Activated CD4-positive, alpha-beta T cell treated with anti-CD3 and anti-CD28 coated beads, Interleukin-2, amount 50 U/mL, for 4 hours (primary cell): ENCODE results near the gene WWOX.

Experiments
- DNase-seq, 2 experiments: peaks; one replicate each; pipeline ENCODE4 v3.0.0-alpha.2; 2020

The WWOX gene

DNA sequence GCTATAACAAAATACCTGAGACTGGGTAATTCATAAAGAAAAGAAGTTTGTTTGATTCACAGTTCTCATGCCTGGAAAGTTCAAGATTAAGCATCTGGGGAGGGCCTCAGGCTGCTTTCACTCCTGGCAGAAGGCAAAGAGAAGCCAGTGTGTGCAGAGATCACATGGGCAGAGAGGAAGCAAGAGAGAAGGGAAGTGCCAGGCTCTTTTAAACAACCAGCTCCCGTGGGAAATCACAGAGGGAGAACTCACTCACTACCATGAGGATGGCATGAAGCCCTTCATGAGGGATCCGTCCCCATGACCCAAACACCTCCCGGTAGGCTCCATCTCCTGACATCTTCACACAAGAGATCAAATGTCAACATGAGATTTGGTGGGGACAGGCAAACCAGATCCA is 999.5 kb downstream of the WWOX start:
- DNase-seq: no peak

DNA sequence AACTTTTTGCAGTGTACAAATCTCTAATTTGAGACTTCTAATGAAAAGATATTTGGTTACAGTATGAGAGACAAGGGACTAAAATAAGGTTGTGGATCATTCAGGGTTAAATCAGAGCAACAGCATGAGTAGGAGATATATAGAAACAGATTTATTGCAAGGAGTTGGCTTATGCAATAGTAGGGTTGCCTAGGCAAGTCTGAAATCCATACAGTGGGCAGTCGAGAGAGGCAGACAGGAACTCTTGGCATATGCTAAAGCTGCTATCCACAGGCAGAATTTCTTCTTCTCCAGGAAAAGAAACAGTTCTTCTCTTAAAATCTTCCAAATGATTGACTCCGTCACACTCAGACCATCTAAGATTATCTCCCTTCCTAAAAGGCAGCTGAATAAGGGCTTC is 1000.3 kb downstream of the WWOX start:
- no peak for DNase-seq

DNA sequence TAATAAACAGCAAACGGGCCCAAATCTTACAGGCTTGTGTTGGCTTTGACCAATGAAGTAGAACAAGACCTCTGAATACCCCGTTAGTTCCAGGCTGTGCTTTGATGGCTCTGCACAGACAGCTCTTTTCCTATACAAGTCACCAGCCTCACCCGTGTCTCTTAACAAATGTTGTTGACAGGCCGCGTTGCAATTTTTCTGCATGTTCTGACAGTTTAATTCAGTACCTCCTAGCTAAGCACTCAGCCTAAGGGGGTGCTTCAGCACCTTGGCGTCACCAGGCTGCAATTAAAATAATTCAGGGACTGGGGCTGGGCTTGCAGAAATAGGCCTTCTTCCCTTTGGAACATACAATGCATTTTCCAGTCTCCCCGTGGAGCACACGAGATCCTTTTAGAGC is 1001.0 kb downstream of the WWOX start:
- no peak for DNase-seq

DNA sequence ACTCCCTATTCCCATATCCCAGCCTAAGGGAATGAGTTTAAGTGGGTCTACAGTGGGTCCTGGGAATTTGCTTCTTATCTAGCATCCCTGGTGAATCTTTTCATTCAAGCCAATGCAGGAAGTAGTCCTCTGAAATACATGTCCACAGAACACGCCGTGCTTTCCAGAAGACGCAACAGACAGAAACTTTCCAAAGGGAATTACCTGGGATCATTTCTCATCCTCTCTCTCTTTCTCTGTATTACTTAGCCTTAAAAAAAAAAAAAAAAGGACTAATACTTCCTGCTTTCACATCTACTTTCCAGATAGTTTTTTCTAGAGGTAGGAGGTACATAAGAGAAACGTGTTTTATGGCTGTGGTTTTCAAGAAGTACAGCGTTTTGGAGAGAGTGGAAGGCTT is 1002.0 kb downstream of the WWOX start:
- no peak for DNase-seq

DNA sequence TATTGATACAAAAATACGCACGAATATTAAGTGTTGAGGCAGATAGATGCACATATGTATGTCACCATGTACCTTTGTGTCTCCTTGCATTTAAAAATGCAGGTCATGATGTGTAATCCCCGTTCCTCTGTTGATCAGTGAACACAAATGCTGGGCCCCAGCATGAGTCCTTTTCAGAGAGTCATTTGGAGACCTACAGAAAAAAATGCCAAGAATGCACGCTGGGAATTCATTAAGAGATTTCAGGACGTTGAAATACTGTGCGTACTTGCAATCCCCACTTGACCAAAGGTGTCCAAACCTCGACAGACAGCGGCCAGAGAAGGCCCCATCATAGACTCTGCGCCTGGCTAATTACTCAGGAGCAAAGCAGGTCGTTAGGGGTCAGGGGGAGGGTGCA is 1005.1 kb downstream of the WWOX start:
- DNase-seq: no peak

DNA sequence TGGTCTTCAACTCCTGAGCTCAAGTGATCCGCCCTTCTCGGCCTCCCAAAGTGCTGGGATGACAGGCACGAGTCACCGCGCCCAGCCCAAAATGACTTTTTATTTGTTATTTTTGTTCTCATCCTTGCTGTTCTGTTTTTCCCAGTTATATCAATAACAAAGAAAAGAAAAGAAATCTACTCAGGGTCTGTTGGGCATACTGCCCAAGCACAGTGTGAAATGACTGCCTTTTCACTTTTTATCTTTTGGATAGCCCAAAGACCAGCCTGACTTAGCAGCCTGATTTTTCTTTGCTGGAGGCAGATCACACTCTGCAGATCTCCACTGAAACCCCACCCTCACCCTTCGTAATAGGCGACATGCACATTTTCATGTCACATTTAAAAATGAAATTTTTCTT is 1007.8 kb downstream of the WWOX start:
- no peak for DNase-seq

DNA sequence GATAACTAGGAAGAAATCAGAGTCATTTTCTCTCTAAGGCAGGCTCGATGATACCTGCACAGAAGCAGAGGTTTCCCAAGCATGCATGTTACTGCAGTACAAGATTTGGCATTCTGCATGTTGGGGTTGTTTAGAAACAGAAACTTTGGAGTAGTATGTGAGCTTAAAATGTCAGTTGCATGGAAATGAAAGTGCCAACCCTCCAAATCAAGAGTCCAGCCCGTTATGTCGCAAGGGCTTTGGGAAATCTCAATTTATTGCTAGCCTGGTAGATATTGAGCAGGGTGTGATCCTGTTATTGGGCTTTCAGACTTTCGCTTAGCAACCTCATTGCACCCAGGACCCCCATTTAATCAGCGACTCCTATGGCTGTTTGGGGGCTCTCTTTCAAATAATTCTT is 1010.3 kb downstream of the WWOX start:
- no peak for DNase-seq

DNA sequence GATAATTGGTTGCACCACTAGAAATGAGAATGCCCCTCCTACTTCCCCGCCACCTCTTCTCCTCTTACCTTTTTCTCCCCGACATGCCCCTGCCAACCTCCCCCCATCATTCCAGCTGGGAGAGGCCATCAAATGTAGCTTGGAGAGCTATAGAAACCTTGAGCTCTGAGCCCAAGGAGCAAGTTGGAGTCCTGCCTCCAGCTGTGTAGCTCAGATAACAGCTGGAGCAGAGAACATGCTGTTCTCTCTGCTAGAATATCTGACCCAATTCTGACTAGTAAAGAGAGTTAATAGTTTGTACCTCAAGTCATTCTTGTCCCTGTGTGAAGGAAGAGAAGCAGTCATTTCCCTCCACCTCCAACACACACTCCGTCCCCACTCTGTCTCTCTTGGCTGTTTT is 1010.8 kb downstream of the WWOX start:
- DNase-seq: no peak

DNA sequence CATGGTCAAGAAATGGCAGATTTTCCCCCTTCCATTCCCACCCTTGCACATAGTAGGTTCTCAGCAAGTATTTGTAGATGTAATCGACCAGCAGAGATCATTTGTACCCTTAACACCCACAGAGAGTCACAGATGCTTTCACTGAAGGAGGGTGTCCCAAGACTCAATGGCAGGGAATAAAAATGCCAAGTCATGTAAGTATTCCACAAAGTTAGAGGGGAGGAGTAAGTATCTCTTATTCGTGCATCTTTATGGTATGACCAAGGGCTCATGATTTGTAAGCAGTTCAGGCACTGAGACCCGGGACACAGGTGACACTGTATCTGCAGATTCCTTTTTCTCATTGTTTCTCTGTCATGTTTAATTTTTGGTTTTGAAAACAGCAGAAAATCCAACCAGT is 1011.5 kb downstream of the WWOX start:
- DNase-seq: no peak

DNA sequence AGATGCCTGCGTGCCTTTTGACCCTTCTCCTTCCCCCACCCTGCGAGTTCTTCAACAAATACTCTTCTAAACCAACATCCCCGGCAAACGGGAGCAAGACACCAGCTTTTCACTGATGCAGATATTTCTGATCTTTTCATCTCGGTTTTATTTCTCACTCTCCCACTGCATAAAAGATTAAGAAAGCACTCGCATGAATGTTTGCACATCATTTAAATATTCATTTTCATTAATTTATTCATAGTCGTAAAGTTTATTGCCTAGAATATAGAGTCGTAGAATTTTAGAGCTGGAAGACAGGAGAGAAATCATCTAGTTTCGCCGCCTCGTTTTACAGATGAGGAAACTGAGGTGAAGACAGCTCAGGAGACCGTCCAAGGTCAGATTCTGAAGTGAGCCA is 1013.0 kb downstream of the WWOX start:
- no peak for DNase-seq

DNA sequence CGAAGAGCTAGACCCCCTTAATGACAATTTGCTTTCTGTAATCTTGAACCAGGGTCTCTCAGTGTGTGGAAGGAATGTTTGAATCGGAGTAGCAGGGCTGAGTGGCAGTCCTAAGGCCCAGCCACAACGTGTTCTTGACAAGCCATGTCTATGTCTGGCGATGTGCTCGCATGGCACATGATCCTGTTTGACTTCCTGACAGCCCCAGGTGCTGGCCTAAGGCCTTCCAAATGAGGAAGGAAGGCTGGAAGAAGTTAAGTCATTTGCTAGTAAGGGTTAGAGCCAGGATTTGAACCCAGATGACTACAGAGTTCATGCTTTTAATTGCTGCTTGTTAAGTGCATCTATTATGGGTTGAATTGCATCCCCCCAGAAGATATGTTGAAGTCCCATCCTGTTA is 1014.4 kb downstream of the WWOX start:
- DNase-seq: no peak

DNA sequence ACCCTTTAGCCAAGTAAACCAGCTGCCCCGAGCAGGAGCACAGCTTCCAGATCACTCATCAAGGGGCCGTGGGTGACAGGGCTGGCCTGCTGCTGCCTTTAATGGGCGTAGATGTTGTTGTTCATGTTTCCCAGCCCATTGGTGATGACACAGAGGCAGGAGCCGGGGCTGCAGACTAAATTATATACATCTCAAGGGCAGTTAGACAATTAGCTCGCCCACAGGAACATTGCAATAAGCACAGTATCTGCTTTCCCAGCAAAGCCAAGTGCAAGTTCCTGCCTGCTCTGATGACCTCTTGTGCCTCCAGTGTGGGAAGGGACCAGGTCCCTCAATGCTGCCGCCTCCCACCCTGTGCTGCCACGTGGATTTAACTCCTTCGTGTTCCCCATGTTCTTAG is 1015.3 kb downstream of the WWOX start:
- no peak for DNase-seq

DNA sequence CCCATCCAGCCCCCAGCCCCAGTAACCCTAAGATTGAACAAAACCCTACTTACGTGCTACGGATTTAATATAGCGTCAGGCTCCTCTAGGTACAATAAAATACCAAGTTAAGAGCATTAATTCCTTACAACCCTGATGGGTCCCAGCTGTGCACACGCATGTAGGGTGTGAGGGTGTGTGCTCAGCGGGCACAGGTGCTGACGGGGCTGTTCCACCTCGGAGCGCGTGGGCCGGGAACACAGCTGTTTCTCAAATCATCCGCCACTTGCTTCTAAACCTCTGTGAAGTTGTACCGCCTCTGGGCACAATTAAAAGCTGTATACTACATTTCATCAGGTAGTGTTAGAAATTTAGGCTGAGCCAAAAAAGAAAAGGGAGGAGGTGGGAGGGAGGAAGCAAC is 1022.5 kb downstream of the WWOX start:
- DNase-seq: no peak

DNA sequence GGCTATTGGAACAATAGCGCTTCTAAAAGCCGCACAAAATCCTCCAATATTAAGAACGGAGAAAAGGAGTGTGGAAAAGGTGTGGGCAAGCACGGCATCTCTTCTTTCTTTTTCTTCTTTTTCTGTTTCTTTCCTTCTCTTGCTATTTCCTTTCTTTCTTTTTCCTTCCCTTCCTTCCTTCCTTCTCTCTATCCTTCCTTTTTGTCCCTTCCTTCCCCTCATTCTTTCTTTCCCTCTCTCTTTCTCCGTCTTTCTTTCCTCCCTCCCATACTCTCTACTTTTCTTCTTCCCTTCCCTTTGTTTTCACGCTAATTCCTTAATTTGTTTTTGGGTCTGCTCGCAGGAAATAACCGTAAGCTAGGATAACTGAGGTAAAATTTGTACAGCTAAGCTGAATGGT is 1022.9 kb downstream of the WWOX start:
- DNase-seq: no peak

DNA sequence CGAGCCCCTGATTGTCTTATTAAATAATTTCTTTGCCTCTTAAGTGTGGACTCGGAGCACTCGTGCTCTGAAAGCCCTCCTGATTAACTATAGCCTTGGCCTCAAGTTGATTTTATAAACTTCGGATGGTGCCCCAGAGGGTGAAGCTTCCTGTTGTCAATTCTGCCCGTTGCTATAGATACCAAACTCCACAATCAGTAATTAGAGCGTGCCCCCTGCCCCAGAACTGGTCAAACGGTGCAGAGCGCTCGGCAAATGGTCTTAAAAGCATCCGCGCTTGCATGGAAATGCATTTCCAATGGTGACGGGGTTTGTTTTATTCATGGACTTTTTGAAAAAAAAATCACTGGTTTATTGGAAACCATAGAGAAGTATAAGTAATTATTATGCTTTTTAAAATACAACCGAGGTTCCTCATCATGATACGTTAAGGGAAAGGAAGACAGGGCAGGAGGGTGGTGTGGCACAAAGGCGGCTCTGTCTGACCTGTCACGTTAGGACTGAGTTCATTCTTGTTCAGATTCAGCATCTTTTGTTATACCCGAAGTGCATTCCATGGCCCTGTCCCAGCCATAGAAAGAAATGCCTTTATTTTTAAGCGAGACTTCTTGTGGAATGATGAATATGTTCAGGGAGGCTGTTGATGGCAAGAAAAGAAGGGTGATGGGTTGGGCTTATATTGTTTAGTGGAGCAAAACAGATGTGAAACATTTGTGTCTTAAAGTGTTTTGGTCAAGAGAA is 1024.7 kb downstream of the WWOX start:
- no peak for DNase-seq

DNA sequence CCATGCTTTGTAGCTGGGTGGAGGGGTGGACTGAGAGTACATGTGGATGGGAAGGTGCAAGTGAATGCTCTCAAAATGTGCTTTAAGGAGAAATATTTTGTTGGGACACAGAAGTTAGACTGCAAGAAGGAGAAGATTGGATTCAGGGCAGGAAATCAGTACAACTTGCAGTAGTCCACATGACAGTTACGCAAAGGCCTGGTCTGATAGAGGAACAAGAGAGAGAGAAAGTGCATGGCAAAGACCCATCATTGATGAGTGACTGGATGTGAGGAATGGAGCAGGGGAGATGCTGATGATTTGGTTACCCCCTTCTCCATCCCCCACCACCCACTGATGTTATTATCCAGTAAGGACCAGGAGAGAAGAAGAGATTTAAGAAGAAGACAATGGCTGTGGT is 1028.3 kb downstream of the WWOX start:
- no peak for DNase-seq

DNA sequence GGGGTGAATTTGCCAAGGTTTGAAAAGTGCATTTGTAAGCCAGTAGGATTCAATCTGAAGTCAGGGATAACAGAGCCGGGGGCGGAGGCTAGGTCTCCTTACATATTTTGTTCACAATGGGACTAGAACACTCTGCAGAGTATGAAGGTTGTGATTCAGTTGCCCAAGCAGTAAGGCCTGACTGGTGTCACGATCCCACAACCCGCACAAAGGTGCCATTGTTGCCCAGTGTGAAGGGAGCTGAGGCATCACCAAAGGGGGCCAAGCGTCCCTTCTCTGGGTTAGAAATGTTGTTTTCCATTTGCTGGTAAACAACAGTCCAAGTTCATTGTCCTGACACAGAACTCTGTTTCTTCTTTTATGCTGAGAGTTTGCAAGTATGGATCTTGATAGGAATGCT is 1029.3 kb downstream of the WWOX start:
- no peak for DNase-seq

DNA sequence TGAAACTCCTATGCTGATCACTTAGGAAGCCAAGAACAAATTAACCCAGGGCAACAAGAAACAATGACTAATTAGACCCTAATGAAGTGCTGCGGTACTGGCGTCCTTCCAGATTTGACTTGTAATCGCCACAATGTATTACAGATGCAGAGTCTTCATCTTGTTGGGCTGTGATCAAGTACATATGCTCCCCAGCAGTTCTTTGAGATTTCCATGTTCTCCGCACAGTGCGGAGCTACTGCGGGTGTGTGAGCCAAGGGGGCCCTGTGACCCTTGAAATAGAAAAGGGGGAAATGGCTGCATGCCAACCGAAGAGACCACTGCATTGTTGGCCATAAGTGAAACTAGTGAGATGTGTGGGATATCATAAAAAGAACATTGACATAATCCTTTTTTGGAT is 1031.2 kb downstream of the WWOX start:
- no peak for DNase-seq

DNA sequence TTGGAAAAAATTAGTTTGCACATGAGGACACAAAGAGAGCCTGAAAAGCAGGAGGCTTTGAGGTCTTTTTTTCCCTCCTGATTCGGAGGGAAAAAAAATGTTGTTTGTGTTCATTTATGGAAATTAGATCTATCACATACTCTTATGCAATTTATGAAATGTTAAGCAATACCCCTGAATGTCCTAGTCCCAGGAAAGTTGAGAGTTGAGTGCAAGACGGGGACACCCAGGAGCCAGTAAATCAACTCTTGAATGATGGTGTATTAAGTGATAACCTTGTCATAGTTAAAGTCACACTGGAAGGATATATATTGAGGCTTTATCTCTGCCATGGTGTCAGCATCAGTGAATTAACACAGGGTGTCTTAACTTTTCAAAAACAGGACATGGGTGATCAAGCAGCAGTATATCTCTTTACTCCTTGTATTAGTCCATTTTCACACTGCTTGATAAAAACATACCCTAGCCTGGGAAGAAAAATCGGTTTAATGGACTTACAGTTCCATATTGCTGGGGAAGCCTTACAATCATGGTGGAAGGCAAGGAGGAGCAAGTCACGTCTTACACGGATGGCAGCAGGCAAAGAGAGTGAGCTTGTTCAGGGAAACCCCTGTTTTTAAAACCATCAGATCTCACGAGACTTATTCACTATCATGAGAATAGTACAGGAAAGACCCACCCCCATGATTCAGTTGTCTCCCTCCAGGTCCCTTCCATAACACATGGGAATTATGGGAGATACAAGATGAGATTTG is 1032.0 kb downstream of the WWOX start:
- no peak for DNase-seq

DNA sequence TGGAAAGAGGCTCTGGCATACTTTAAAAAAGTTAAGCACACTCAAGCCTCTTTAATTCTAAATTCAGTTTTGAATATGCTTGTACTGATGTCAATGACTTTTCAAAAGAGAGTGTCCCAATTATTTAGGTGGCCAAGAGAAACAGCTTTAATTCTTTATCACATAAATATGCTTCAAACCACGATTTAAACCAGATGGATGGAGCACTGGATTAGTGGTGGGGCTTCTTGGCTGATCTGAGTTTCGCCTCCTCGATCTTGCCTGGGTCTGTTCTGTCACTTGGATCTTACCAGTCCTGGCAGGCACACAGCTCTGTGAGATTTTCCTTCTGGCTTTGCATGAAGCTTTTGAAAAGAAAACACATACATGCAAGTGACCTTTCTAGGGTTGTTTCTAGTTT is 1033.2 kb downstream of the WWOX start:
- no peak for DNase-seq

DNA sequence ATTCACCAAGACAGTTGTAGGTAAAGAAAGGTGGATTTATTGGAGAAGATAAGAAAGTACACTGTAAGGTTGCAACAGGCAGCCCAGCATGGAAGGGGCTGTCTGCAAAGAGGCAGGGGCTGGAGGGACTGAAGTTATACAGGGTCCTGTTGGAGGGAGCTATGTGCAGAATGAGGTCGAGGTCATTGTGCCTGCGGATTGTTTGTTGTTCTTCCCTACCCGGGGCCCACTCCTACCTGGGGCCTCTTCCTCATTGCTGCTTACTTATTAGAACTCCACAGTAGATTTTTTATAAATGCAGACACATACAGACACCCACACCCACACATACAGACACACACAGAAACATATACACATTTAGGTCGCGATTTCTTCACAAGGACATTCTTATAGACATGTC is 1034.8 kb downstream of the WWOX start:
- DNase-seq: no peak

DNA sequence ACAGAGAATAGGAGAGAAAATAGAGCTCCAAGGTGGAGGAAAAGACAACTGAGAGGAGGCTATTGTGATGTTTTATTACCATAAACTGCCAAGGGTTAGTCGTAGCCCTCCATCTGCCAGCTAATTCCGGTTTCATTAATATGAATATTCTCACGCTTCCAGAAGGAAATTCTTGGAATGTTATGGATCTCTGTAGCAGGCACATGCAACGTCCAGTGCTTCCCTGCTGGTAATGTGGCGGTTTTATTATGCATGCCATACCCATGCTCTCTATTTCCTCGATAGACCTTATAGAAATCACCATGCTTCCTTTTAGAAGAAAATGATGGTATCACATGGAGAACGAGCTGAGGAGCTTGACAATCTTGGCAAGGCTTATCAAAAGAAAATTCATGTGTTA is 1037.5 kb downstream of the WWOX start:
- no peak for DNase-seq

DNA sequence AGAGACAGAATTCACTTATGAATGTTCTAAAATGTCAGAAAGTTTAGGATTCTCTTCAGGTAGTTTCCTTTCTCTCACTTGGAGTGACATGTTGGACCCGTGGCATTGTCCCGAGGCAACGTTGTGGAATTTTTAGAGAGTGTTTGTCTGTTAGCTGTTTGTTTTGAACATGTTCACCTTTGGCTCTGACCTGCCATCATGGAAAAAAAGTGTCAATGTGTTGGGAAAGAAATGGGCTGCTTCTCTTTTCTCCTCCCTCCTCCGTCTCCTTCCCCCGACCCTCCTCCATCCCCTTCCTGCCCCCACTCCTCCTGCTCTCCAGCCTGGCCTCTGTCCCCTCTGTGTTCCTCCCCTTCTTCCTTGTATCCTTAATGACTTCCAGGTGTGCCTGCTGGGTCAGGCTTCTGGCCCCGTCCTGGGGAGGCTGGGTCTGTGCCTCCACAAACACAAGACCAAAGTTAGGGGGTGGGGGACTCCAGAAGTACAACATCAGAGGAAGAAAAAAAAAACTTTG is 1038.0 kb downstream of the WWOX start:
- DNase-seq: no peak

DNA sequence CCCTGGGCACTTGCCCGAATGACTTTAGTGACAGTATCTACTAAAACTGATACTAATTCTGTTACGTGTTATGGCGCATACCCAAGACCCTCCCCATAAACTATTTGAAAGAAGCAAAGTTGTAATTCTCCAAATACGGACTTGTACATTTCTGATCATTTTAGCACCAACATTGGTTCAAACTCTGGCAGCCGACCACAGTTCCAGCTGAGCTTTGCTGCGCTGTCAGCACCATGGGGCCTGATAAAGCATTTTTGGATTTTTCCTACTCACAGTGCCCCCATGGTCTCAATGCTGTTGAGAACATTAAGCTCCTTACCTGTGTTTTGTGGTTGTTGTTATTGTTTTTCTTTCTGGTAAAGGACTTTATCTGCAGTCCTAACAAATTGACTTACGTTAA is 1040.3 kb downstream of the WWOX start:
- no peak for DNase-seq

DNA sequence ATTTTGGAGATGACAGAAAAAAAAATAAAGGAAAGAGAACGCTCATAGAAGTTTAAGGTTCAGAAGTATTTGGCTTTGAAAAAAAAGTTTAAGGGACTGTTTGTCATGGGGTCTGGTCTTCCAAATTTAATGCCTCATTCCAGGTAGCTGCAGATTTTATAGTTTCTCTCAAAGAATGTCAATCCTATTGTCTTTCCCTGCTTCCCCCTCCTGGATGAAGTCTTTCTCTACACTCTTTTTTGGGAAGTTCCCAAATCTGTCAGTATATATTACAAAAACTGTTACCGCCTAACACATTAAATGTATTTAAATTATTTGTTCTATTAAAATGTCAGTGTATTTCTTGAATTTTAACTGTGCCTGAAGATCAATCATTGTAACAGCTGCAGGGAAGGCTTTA is 1043.6 kb downstream of the WWOX start:
- DNase-seq: no peak
